GM19438 (cell line): ENCODE measurements around the gene MBP.
"Not testable (repeated sequence)": the region's sequence is repeated elsewhere in the genome, so short reads cannot be mapped to it uniquely, and the experiment has no call there.

Source experiments
- ATAC-seq: cut with Tn5 transposase; IDR thresholded peaks from one replicate; pipeline ENCODE4 v1.9.1; 2021; ENCODE audit warnings: low read depth; ENCODE audit not compliant: unreplicated experiment

Gene MBP

DNA sequence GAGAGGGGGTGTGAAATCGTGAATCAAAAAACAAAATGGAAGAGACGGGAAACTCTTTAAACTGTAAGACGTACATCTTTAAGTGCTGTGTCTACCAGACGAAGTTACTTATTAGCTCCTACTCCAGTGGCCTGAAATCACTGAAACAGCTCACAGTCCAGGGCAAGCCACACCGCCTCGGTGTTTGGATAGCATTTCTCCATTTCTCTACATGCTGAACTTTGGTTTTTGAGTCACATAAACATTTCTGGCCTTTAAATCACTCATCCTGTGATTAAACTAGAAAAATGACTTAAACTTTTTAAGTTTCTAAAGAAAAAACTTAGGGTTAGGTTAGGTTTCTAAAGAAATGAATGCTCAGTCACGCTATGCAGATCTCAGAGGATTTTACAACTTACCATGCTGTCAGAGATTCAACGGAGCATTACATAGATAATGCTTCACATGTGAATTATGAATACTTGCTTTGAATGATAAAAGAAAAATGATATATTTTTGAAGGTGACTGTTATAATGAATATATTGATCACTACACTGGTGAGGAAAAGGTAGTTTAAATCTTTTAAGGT, 138.4 kb downstream of the MBP start:
- ATAC-seq = peak; percentile 45

DNA sequence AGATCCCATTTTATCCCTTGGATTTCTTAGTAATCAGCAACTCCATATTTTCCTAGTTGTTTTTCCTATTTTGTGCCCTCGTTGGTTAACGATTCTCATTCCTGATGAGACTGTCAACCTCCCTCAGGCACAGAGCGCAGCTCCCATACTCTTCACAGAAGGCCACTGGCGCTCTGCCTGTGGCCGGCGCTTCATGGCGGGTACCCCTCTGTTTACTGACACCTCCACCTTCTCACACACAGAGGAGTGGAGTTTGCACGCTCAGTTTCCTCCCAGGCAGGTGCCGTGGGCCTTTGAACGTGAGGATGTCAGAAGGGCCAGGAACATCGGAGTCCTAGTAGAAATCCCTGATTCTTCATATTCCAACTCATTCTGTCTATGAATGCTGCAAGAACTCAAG, 139.0 kb downstream of the MBP start:
- no peak for ATAC-seq

DNA sequence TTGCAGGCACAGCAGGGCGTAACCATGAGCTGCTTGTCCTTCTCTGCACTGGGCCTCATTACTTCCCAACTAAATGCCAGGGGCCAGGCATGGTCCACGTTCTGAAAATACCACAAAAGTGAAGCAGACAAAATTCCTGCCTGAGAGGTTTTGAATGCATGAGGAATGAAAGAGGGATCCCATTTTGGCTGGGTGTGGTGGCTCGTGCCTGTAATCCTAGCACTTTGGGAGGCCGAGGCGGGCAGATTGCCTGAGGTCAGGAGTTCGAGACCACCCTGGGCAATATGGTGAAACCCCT, 139.5 kb downstream of the MBP start:
- ATAC-seq = no peak

DNA sequence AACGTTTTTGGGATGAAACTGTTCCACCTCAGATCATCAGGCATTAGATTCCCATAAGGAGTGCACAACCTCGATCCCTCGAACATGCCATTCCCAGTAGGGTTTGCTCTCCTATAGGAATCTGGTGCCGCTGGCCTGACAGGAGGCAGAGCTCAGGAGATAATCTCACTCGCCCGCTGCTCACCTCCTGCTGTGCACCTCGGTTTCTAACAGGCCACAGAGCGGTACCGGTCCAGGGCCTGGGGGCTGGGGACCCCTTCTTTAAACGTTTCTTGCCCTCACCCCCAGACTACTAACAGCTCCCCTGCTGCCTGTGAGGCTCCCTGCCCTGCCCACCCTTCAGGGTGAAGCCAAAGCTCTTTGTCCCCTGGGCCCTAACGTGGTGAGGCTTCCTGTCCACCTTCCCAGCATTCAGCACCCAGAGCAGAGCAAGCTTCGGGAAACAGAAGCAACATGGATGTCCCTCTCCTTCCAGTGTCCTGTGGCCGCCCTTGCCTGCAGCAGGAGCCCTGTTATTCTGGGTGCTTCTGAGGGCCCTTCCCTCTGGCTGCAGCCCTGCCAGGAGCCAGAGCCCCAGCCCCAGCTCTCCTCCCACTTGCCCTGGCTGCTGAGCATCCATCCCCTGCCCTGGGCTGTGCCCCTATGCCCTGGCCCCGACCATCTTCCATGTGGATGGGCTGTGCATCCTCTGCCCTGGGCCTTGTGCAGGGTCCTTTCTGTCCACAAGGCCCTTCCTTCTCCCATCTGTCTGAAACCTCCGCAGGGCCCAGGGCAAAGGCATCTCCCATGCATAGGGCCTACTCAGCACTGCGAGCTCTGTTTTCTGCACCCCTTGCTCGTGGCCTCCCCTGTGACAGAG, 140.1 kb downstream of the MBP start:
- no peak for ATAC-seq

DNA sequence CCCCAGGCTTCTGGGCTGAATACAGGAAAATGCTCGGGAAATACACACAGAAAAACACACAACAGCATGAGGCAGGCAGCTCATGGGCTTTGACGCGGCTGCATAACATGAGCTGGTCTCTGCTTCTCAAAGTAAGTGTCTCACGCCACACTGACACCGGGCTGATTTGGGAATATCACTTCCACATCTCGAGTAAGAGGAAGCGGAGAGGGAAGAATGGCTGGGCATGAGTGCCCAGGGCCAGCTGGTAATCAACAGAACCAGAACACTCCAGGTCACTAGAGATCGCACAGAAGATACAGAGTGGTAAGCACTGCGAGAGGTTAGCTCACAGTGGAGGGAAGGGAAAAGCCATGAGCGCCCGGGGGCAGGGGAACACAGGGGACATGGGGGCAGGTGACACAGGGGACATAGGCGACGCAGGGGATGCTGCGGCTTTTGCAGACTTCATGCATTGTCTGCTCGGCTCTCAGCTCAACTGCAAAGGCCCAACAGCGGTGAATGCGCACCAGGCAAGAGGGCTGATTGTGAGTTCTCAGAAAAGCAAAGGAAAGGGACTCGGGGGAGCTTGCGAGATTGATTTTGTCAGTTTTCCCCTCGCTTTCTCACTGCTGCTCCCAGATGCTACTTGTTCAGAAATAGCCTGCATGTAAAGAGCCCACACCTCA, 141.4 kb downstream of the MBP start:
- no peak for ATAC-seq

DNA sequence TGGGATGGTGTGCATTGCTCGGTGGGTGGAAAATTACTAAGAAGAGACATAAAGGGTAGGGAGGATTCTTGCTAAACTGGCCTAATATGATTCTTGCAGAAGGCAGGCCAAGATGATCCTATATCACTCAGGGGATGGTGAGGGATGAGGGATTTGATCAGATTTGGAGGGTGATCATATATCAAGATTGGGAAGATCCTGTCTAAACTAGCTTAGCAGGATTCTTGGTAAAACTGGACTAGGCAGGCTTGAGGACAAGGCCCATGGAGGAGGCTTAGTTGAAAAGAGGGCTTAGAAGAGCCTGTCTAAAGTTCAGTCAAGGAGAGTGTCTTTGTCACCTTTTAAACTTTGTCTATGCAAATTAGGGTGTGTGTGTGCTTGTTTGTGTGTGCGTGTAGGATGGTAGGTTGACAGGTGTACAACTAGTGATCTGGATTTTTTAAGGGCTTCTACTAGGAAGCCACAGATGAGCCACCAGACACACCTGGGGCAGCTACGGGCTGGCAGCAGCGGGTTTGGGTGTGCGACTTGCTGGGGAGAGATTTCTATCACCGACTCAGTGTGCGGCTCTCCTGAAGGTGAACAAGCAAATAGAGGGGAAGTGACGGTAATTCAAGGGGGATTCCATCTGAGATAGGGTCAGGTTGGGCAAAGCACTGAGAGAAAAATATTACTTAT, 142.1 kb downstream of the MBP start:
- ATAC-seq = not testable (repeated sequence)

DNA sequence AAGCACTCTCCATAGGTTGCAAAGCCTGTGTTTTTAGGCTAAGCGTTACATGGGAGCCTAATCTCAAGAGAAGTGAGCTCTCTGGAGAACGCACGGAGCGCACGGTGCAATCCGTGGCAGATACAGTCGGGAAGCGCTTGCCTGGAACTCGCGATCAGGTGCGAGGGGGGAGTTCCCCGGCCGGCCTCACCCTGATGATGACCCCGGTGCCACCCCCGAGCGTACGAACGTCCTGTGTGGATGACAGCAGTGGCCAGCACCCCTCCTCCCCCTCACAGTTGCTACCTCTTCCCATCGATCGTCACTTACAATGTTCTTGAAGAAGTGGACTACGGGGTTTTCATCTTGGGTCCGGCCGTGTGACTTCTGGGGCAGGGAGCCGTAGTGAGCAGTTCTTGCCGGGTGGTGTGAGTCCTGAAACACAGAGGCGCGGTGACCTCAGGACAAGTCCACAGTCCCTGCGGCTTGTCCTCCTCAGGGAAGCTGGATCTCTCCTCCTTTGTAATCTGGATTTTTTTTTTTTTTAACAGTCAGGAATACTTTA, 142.9 kb downstream of the MBP start:
- ATAC-seq = no peak

DNA sequence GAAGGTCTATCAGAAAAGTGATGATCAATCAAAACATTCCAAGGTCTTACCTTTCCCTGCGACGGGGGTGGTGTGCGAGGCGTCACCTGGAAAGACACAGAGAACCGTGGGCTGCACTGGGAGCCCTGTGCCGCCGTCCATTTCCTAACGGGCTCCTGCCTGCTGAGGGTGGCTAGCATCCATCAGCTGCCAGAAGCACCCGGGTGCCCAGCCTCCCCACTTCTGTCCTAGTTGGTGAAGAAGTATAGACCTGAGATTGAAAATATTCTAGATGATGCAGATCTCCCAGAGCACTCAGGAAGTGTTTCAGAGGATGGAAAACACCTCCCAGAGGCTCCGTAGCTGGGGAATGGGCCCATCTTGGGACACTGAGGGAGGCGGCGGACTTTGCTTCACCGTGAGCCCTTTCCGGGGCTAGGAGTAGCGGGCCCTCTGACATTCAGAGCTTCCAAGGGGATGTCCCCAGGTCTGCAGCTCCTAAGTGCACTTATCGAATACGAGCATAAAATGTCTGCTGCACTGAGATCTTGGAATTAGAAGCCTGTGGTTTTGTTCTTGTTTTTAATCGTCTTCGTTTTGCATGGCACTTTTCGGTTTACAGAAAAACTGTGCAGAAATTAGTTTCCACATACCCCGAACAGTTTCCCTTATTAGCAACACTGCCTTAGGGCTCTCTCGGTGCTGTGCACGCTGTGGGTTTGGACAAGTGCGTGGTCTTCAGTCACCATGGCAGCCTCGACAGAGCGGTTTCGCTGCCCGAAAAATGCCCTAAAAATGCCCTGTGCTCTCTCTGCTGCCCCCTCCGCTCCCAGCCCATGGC, 143.5 kb downstream of the MBP start:
- ATAC-seq = no peak

DNA sequence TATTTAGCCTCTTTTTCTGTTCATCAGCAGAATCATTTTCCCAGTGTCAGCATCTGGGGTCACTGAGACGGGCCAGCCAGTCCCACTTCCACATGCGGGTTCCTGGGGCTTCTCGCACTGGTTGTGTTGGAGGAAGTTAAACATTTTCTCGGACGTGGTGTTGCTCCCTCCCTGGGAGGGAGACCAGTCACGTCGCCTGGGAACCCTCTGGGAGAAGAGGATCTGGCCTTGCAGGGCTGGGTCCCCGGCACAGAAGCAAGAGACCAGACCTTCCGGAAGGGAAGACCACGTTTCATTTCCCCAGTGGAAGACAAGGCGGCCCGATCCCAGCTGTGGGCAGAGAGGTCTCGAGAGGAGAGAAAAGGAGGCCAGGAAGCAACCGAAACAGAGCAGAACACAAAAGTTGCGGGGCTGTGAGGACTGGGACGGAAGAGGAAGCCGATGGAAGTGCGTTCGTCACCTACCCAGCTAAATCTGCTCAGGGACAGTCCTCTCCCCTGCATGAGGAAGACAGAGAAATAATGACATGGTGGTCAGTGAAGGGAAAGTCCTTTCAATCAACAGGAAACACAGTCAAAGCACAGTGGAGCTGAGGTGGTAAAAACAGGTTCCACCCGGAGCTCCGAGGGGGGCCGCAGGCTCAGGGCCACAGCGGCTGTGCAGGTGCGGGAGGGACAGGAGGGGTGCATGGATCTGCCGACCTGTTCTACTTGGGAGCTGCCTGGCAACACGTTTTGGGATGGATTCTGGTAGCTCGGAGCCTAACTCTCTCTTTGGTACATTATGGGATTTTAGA, 144.4 kb downstream of the MBP start:
- ATAC-seq = no peak

DNA sequence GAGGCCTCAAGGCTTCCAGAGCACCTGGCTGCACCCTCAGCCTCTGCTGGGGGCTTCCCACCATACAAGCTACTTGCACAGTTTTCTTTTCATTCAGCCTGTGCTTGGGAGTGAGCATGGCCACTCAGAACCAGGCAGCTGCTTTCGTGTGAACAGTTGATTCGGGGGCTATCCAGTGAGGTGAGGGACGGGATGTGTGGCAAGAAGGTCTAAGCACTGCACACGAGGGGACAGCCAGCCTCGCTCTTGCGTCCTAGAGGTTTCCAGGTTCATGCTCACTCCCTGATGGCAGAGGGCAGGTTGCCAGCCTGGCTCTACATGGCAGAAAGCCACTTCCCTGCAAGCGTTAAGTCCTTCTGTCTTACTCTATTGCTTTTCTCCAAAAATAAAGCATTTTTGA, 146.2 kb downstream of the MBP start:
- no peak for ATAC-seq

DNA sequence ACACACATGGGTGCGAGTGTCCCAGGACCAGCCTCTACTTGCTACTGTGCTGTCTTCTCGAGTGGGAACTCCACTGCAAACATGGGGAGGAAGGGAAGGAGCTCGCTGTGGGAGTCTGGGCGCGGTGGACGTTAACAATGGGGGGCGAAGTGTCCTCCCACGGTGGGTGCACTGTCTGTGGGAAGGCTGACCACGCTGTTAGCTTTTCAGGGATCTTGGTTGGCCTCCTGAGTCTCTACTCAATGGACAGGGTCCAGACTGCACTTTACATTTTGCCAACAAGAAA, 146.7 kb downstream of the MBP start:
- no peak for ATAC-seq

DNA sequence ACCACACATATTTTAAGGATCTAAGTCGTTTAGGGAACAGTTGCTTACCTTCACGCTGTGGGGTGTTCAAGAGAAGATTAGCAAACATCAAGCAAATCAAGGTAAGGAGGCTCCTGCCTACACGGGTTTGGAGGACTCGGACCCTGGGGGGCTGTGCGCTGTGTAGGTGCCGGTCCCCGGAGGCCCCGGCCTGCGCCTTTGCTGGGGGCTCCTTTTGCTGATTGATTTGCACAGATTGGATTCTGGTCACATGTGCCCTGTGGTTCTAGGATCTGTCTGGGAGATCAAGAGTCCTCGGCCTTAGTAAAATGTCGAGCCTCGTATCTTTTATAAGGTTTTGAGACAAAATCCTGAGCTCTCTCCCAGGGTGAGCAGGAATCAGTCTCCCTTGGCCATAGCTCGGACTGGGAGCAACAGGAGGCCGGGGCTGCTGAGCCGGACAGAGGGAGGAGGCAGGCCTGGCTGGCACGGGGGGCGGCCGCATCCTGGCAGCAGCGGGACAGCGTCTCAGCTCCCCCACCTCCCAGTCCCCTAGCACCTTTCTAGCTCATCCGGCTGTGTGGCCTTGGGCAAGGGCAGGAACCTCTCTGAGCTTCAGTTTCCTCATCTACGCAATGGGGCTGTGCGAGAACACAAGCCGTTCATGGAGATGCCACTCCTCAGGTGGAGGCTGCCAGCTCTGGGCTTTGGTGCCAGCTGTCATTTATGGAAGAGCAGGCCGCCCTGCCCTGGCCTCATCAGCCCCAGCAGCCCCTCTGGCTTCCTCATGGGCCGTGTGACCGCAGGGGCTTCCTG, 147.2 kb downstream of the MBP start:
- ATAC-seq = no peak

DNA sequence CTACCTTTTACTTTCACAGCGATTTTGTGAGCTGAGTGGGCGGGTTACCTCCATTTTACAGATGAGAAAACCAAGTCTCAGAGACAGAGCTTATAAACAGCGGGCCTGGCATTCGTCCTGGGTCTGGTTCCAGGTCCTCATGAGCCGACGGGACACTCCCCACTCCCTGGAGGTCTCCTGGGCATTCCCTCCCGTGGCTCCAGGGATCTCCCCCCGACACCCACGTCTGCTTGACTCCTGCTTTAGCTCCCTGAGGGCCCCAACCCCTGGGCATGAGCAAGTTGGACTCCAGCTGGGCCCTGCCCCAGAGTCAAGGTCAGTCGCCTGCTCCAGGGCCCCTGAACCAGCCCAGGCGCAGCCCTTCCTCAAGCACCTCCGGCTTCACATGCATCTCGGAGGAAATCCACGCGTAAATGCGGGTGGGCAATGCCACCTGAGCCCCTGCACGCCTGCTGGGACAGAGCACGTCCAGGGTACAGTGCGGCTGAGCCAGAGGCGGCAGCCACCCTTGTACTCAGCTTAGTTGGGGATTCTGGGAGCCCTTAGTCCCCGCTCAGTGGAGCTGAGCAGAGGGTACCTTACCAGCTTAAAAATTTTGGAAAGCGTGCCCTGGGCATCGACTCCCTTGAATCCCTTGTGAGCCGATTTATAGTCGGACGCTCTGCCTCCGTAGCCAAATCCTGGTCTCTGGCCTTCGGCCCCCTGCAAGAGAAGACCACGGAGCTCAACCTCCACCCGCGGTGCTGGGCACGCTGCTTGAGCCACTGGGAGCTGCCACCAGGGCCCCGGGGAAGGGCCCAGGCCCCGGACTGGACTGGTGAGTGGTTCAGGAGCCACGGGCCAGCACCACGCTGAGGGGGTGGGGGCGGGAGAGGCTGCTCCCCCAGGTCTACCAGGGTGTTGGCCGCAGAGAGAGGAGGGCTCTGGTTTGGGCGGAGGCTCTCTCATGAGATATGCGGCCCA, 148.1 kb downstream of the MBP start:
- no peak for ATAC-seq

DNA sequence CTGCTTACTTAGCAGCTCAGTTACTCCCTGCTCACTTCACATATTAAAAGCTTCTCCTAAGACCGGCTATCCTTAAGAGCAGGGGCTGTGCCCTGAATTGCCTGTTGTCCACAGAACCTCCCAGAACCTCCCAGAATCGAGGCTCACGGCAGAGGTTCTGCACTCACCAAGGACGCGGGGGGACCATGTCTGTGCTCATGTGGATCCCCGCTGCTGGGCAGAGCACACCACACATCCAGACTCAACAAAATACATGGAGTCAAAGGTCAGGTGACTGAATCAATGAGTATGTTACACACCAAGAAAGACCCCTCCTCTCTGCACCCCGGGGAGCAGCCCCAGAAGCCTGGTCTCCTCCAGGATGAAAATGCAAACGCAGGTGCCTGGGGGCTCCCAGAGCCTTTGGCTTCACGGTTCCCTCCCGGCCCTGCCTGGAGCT, 149.0 kb downstream of the MBP start:
- ATAC-seq = no peak

DNA sequence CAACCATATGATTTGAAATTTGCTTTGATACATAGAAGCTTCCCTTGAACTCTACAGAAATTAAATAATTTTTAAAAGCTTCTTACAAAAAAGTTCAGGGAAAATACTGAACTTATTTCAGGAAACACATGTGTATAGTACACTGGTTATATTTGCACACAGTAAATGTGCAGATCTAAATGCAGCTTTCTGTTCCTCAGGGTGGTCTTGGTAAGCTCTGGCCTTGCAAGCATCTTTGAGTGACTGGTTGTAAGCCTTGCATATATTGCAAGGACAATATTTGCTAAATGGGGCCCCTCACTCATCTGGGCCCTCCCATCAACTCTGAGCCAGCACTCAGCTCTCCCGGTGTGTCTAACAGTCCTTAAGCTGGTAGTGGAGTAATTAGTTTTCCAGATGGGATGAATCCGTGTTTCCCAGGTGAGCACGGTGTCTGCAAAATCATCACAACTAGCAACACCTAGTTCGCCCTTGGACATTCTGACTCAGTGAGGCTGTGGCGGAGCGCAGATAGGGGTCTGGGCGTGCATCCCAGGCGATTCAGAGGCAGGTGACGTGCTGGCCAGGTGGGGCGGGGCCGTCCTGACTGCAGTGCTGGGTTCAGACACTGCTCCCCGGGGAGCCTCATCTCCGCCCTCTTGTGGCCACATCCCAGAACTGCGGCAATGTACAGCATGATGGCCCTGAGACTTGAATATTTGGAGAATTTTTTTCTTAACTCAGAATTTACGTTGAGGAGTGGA, 149.6 kb downstream of the MBP start:
- peak; percentile 75 for ATAC-seq

DNA sequence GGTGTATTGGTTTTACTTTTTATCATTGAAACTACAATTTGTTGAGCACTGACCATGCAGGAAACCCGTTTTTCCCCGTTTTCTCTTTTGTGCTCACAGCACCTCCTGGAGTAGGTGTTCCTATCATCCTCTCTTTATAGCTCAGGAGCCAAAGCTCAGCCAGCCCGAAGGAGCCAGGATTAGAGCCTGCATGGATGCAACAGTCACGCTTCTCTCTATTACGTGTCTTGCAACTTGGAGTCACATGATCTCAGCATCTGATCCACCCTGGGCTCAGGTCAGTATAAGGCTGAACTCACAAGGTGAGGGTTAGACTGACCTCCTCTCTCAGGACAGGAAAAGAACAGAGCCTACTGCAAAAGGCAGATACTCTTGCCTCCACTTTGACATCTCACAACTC, 150.5 kb downstream of the MBP start:
- no peak for ATAC-seq

DNA sequence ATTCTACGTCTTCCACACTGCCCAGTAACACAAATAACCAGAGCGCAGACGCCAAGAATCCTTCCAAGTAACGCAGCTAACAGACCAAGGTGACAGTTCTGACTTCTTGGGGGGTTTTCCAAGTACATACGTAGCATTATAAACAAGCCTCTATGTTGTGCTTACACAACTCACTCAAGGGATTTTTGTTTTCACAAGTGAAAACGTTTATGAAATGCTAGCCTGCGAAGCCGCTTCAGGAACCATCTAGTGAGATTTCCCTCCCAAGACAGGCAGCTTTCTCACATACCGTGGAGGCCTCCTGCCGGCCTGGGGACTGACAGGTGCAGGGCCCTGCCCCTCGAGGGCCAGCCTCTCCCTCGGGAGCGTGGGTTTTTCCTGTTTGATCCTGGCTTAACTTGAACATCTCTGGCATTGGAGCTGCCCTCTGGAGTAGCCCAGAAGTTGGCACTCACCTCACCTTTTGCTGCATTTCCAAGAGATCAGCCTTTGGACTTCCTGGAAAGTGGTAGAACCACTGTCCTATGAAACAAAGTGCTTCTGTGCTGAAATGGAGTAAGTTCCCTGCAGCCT, 151.1 kb downstream of the MBP start:
- ATAC-seq = peak; percentile 49
